A673 (cell line): ENCODE data around the gene TAF4. TPM values are rescaled to one million over a fixed set of nuclear protein-coding genes. Genes with fewer than 3 reads are reported as not detected.

Experiments
- BruUV-seq: library from RNA; stranded (reverse); fragments of 400-500 nt; replicated peaks from 2 replicates; lab custom pipeline; 2021; lab: Mats Ljungman, UMichigan
- CTCF ChIA-PET: fragments of 300-600 bp; sonication (Branson Sonifier 250); formaldehyde crosslinking; loops from one replicate; lab custom pipeline; 2022; ENCODE audit warnings: antibody characterized with exemption; lab: Charles Lee
- POLR2A ChIA-PET: fragments of 300-600 bp; sonication (Branson Sonifier 250); formaldehyde crosslinking; loops from one replicate; lab custom pipeline; 2022; ENCODE audit warnings: antibody characterized with exemption; ENCODE audit not compliant: low non-redundant PET; lab: Charles Lee
- DNase-seq: peaks from one replicate; pipeline ENCODE4 v3.0.0-alpha.2; 2015; ENCODE audit warnings: low spot score
- H3K27ac ChIP-seq: fragments of 200-600 bp; sonication (generic); 2 replicates; pipeline ENCODE4 v1.5.1; 2016; ENCODE audit warnings: mixed run types, low read depth, mild to moderate bottlenecking, mixed read lengths, antibody characterized with exemption, low read length; ENCODE audit not compliant: poor library complexity, severe bottlenecking
- H3K27me3 ChIP-seq: fragments of 200-600 bp; sonication (generic); replicated peaks from 2 replicates; pipeline ENCODE4 v1.6.1; 2017; ENCODE audit warnings: mixed run types, low read depth, mild to moderate bottlenecking, mixed read lengths, antibody characterized with exemption, low read length; ENCODE audit not compliant: insufficient read depth, poor library complexity
- H3K36me3 ChIP-seq: fragments of 200-600 bp; sonication (generic); 2 replicates; pipeline ENCODE4 v1.6.1; 2016; ENCODE audit warnings: mixed run types, mild to moderate bottlenecking, mixed read lengths, antibody characterized with exemption, low read length; ENCODE audit not compliant: insufficient read depth, poor library complexity, severe bottlenecking
- H3K4me1 ChIP-seq: fragments of 200-600 bp; sonication (generic); 2 replicates; pipeline ENCODE4 v1.6.1; 2017; ENCODE audit warnings: mixed run types, mild to moderate bottlenecking, mixed read lengths, antibody characterized with exemption, low read length; ENCODE audit not compliant: insufficient read depth, poor library complexity, severe bottlenecking
- H3K4me3 ChIP-seq: fragments of 200-600 bp; sonication (generic); 2 replicates; pipeline ENCODE4 v1.5.1; 2016; ENCODE audit warnings: low read depth, mixed run types, mild to moderate bottlenecking, mixed read lengths, low read length; ENCODE audit not compliant: poor library complexity, severe bottlenecking
- H3K9me3 ChIP-seq: fragments of 200-600 bp; sonication (generic); 2 replicates; pipeline ENCODE4 v1.6.1; 2016; ENCODE audit warnings: mixed run types, low read depth, mild to moderate bottlenecking, mixed read lengths, antibody characterized with exemption, low read length; ENCODE audit not compliant: poor library complexity, severe bottlenecking
- CTCF ChIP-seq: fragments of 300-800, 200-600 bp; sonication (generic); conservative IDR thresholded peaks from 2 replicates; pipeline ENCODE4 v1.5.1; 2017; ENCODE audit warnings: low read depth, mild to moderate bottlenecking, antibody characterized with exemption, low read length, moderate library complexity, mixed read lengths
- EZH2 ChIP-seq: fragments of 200-600 bp; sonication (generic); IDR thresholded peaks from 2 replicates; pipeline ENCODE4 v1.6.1; 2017; ENCODE audit warnings: borderline replicate concordance, low read depth, mild to moderate bottlenecking, mixed read lengths, antibody characterized with exemption, low read length; ENCODE audit not compliant: poor library complexity, severe bottlenecking
- intact Hi-C: fragments of 100-400 bp; cut with micrococcal nuclease; formaldehyde crosslinking; loops from one replicate; pipeline ENCODE4 v1.10.0; 2022; ENCODE audit not compliant: unreplicated experiment
- total RNA-seq: library from RNA; stranded (reverse); gene quantifications from 2 replicates; pipeline ENCODE4 v1.2.3, GENCODE V29; 2021

TAF4 gene
- total RNA-seq, 1 experiment from 2014 or later, result 37.0 TPM

GRCh38 chr20:62040933-62041332 lies 24.7 kb downstream of the TAF4 start:
- BruUV-seq, result no TSS peak
- Histone ChIP-seq H3K4me3 (no peak overlapping the region), H3K36me3 (no peaks in the 10 kb centered on the region), H3K27me3 (no peaks in the 10 kb centered on the region), H3K4me1 (peaks cover 15% of the 10 kb centered on the region), H3K27ac (no peak overlapping the region), H3K9me3 (peaks cover 5% of the 10 kb centered on the region)
- ChIA-PET CTCF (no interaction called here), POLR2A (no interaction called here)
- no peak for DNase-seq
- intact Hi-C loops, result no loop called here
- TF ChIP-seq CTCF (no peak), EZH2 (no peak)

- TF ChIP-seq EZH2 (no peak), CTCF (no peak)
Observed at GRCh38 chr20:62040381-62040922, 25.2 kb downstream of the TAF4 start.

GRCh38 chr20:62039738-62040137 lies 25.9 kb downstream of the TAF4 start:
- CTCF ChIA-PET, result no interaction called here

More at GRCh38 chr20:62040381-62040922, 25.2 kb downstream of the TAF4 start:
- BruUV-seq, result no TSS peak
- H3K4me1 ChIP-seq, result peaks cover 15% of the 10 kb centered on the region
- DNase-seq, result no peak
- ChIA-PET CTCF (no interaction called here), POLR2A (no interaction called here)
- no peaks in the 10 kb centered on the region for H3K27me3 ChIP-seq
- H3K4me3 ChIP-seq, result no peak overlapping the region
- intact Hi-C loops, result no loop called here
- no peaks in the 10 kb centered on the region for H3K36me3 ChIP-seq
- H3K27ac ChIP-seq, result no peak overlapping the region
- H3K9me3 ChIP-seq, result peaks cover 5% of the 10 kb centered on the region

More at GRCh38 chr20:62039738-62040137, 25.9 kb downstream of the TAF4 start:
- DNase-seq, result no peak
- Histone ChIP-seq H3K4me1 (peaks cover 15% of the 10 kb centered on the region), H3K27me3 (no peaks in the 10 kb centered on the region), H3K27ac (no peak overlapping the region), H3K36me3 (no peaks in the 10 kb centered on the region), H3K9me3 (peaks cover 5% of the 10 kb centered on the region), H3K4me3 (no peak overlapping the region)
- BruUV-seq, result no TSS peak
- POLR2A ChIA-PET, result no interaction called here
- intact Hi-C loops, result no loop called here
- TF ChIP-seq CTCF (no peak), EZH2 (no peak)
